Activated gamma-delta T cell treated with Interleukin-2 at 50 U/mL for 16 hours (primary cell): ENCODE results near the gene OR2T29.
"Not testable (repeated sequence)": the region's sequence is repeated elsewhere in the genome, so short reads cannot be mapped to it uniquely, and the experiment has no call there.

ENCODE experiments used
- DNase-seq: peaks from one replicate; pipeline ENCODE4 v3.0.0-alpha.2; 2020

Gene OR2T29

GRCh38 chr1:248507773-248508172 lies 54.8 kb downstream of the OR2T29 start, which contains the start of gene OR2G6:
Gene OR2G6 (plus strand): TSS chr1:248508073. CDS start chr1:248521647, 13,574 bp downstream.
- DNase-seq, result not testable (repeated sequence)
